ENCODE measurements around the gene THAP4. TPM values are rescaled to one million over a fixed set of nuclear protein-coding genes. Genes with fewer than 3 reads are reported as not detected.

Gene THAP4
- total and polyA plus RNA-seq, 2 experiments from 2014 or later = 62.9 to 80.4 TPM

DNA sequence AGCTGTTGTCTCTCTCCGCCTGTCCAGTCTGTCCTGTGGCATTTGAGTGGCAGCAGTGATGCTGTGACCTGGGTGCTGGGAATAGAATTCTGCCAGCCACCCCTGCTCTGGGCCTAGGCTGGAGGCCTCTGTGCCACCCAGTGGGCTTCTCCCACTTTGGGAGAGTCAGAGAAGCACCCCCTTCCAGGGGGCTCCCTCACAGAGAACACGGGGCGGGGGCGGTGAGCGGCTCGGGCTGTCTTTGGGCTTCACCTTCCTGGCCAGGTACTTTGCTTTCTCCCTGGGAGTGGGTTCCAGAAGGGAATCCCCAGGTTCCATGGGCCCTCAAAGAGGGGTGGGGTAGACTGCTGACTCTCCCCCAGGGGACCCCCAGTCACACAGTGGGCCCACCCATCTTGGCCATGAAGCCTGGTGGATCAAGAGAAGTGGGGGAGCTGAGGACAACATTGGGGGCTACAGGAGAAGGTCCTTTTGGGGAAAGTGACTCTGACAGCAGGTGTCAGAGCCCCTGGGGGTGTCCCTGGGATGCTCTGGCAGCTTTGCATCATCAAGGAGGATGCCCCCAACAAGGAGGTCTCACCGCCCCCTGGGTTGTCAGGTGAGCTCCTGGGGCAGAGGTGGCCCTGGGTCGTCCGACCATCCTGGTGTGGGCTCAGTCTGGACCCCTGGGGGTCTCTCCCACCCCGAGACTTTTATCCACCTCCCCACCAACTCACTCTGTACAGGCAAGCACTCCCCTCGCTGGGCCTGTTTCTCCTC is 97.2 kb downstream of the THAP4 start:
- Mint-ChIP-seq H3K9me3 (no peaks in the 10 kb centered on the region), H3K4me1 (peaks cover 11% of the 10 kb centered on the region; the same call in 2 of the 3 replicates), H3K27me3 (ENCODE audit: insufficient read depth, low read depth, poor library complexity) (peaks cover 39% of the 10 kb centered on the region), H3K27ac (no peak overlapping the region), H3K36me3 (ENCODE audit: low read depth) (no peaks in the 10 kb centered on the region; the same call in 2 of the 3 replicates), H3K4me3 (no peak overlapping the region)
- Histone ChIP-seq H2AFZ (no peak overlapping the region), H3K4me1 (ENCODE audit: insufficient read depth) (peaks cover 5% of the 10 kb centered on the region; the same call in 1 of the 2 replicates), H3K9me2 (ENCODE audit: insufficient read depth) (no peaks in the 10 kb centered on the region), H3F3A (replicated peaks; ENCODE audit: low read depth) (no peaks in the 10 kb centered on the region; the same call in 1 of the 2 replicates), H3K36me3 (ENCODE audit: insufficient read depth) (no peaks in the 10 kb centered on the region), H4K20me1 (replicated peaks; ENCODE audit: insufficient read depth) (no peaks in the 10 kb centered on the region), H3K27ac (ENCODE audit: low read depth) (no peak overlapping the region), H3K27me3 (ENCODE audit: insufficient read depth) (peaks cover 41% of the 10 kb centered on the region), H3K79me2 (replicated peaks; ENCODE audit: insufficient read depth) (no peaks in the 10 kb centered on the region), H3K4me2 (no peak overlapping the region), H3K4me3 (no peak overlapping the region)
- ATAC-seq (no peak), DNase-seq (ENCODE audit: low spot score) (no peak)
- TF ChIP-seq, protein P1, sequence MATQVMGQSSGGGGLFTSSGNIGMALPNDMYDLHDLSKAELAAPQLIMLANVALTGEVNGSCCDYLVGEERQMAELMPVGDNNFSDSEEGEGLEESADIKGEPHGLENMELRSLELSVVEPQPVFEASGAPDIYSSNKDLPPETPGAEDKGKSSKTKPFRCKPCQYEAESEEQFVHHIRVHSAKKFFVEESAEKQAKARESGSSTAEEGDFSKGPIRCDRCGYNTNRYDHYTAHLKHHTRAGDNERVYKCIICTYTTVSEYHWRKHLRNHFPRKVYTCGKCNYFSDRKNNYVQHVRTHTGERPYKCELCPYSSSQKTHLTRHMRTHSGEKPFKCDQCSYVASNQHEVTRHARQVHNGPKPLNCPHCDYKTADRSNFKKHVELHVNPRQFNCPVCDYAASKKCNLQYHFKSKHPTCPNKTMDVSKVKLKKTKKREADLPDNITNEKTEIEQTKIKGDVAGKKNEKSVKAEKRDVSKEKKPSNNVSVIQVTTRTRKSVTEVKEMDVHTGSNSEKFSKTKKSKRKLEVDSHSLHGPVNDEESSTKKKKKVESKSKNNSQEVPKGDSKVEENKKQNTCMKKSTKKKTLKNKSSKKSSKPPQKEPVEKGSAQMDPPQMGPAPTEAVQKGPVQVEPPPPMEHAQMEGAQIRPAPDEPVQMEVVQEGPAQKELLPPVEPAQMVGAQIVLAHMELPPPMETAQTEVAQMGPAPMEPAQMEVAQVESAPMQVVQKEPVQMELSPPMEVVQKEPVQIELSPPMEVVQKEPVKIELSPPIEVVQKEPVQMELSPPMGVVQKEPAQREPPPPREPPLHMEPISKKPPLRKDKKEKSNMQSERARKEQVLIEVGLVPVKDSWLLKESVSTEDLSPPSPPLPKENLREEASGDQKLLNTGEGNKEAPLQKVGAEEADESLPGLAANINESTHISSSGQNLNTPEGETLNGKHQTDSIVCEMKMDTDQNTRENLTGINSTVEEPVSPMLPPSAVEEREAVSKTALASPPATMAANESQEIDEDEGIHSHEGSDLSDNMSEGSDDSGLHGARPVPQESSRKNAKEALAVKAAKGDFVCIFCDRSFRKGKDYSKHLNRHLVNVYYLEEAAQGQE (IDR thresholded peaks at IDR 0.05; ENCODE audit: unreplicated experiment) = no peak
- TF ChIP-seq CREB1 (CRISPR knock-in tag; IDR thresholded peaks at IDR 0.05; ENCODE audit: low read depth) (no peak), NANOG (IDR thresholded peaks at IDR 0.05; ENCODE audit: borderline replicate concordance) (no peak), POLR2AphosphoS5 (IDR thresholded peaks at IDR 0.05; ENCODE audit: low read depth) (no peak), STAT1 (IDR thresholded peaks at IDR 0.05; ENCODE audit: unreplicated experiment) (no peak), ETS1 (IDR thresholded peaks at IDR 0.05) (no peak), JUNB (IDR thresholded peaks at IDR 0.05; ENCODE audit: unreplicated experiment) (no peak), ZNF462 (CRISPR knock-in tag; IDR thresholded peaks at IDR 0.05) (no peak), CTCF (conservative IDR thresholded peaks at IDR 0.05; ENCODE audit: low read depth in 2 of 2) (no peak), EZH2 (IDR thresholded peaks at IDR 0.05; ENCODE audit: low read depth, unreplicated experiment) (no peak), ZNF331 (CRISPR knock-in tag; IDR thresholded peaks at IDR 0.05; ENCODE audit: low read depth) (no peak), ZNF114 (CRISPR knock-in tag; IDR thresholded peaks at IDR 0.05) (no peak), EZH2phosphoT487 (IDR thresholded peaks at IDR 0.05; ENCODE audit: unreplicated experiment) (no peak)
